ENCODE data around the gene RBBP8.

RBBP8 gene

GRCh38 chr18:23036660-23037201, 103.6 kb downstream of the RBBP8 start:
- no peak for TF ChIP-seq EGR1 (IDR thresholded peaks at IDR 0.05)
- no peak for TF ChIP-seq USF1 (IDR thresholded peaks at IDR 0.05)
- TF ChIP-seq TCF12 (IDR thresholded peaks at IDR 0.05; ENCODE audit: low read depth): no peak
- no peak for TF ChIP-seq CREB1 (IDR thresholded peaks at IDR 0.05; ENCODE audit: low read depth)
- no peak for TF ChIP-seq CEBPB (IDR thresholded peaks at IDR 0.05)
- no peak for TF ChIP-seq RAD21 (IDR thresholded peaks at IDR 0.05; ENCODE audit: low read depth)
- no peak for TF ChIP-seq EP300 (IDR thresholded peaks at IDR 0.05; ENCODE audit: borderline replicate concordance)
- TF ChIP-seq ZBTB7A (IDR thresholded peaks at IDR 0.05; ENCODE audit: low read depth): no peak
- TF ChIP-seq FOXM1 (IDR thresholded peaks at IDR 0.05; ENCODE audit: borderline replicate concordance, low read depth): no peak
- TF ChIP-seq NFIC (IDR thresholded peaks at IDR 0.05): no peak
- TF ChIP-seq YY1 (IDR thresholded peaks at IDR 0.05; ENCODE audit: low read depth): no peak
- no peak for TF ChIP-seq REST (IDR thresholded peaks at IDR 0.05; ENCODE audit: low read depth)
- no peak for TF ChIP-seq TEAD4 (IDR thresholded peaks at IDR 0.05)
- TF ChIP-seq, protein P1, sequence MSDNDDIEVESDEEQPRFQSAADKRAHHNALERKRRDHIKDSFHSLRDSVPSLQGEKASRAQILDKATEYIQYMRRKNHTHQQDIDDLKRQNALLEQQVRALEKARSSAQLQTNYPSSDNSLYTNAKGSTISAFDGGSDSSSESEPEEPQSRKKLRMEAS (IDR thresholded peaks at IDR 0.05): no peak

GRCh38 chr18:23037646-23038045, 104.5 kb downstream of the RBBP8 start:
- TF ChIP-seq EP300 (IDR thresholded peaks at IDR 0.05; ENCODE audit: borderline replicate concordance) (no peak), YY1 (IDR thresholded peaks at IDR 0.05; ENCODE audit: low read depth) (no peak), TEAD4 (IDR thresholded peaks at IDR 0.05) (no peak), RAD21 (IDR thresholded peaks at IDR 0.05; ENCODE audit: low read depth) (no peak), FOXM1 (IDR thresholded peaks at IDR 0.05; ENCODE audit: borderline replicate concordance, low read depth) (no peak), NFIC (IDR thresholded peaks at IDR 0.05) (no peak), TAF1 (IDR thresholded peaks at IDR 0.05; ENCODE audit: low read depth) (no peak), EGR1 (IDR thresholded peaks at IDR 0.05) (no peak), USF1 (IDR thresholded peaks at IDR 0.05) (no peak), CEBPB (IDR thresholded peaks at IDR 0.05) (no peak), TCF12 (IDR thresholded peaks at IDR 0.05; ENCODE audit: low read depth) (no peak), REST (IDR thresholded peaks at IDR 0.05; ENCODE audit: low read depth) (no peak), ZBTB7A (IDR thresholded peaks at IDR 0.05; ENCODE audit: low read depth) (no peak), CREB1 (IDR thresholded peaks at IDR 0.05; ENCODE audit: low read depth) (no peak)
- TF ChIP-seq, protein P1 (IDR thresholded peaks at IDR 0.05): no peak

DNA sequence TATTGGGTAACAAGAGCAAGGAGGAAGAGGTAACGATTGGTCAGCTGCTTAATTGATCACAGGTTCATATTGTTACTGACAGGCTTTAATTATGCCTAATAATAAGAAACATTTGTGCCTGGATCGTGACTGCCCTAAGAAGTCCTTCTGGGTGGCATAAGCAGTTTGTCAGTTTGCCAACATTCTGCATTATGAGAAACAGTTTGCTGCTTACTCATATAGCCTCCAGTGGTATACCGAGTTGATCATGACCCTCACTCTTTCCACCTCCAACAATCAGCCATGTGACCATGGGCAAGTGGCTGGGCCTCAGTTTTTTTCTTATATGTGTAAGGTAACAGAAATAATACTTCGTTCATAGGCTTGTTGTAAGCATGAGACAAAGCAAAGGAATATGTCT, 105.6 kb downstream of the RBBP8 start:
- TF ChIP-seq NFIC (IDR thresholded peaks at IDR 0.05): no peak
- TF ChIP-seq EP300 (IDR thresholded peaks at IDR 0.05; ENCODE audit: borderline replicate concordance): no peak
- TF ChIP-seq TAF1 (IDR thresholded peaks at IDR 0.05; ENCODE audit: low read depth): no peak
- no peak for TF ChIP-seq ZBTB7A (IDR thresholded peaks at IDR 0.05; ENCODE audit: low read depth)
- TF ChIP-seq CREB1 (IDR thresholded peaks at IDR 0.05; ENCODE audit: low read depth): no peak
- TF ChIP-seq CEBPB (IDR thresholded peaks at IDR 0.05): no peak
- TF ChIP-seq TCF12 (IDR thresholded peaks at IDR 0.05; ENCODE audit: low read depth): no peak
- TF ChIP-seq TEAD4 (IDR thresholded peaks at IDR 0.05): no peak
- no peak for TF ChIP-seq USF1 (IDR thresholded peaks at IDR 0.05)
- TF ChIP-seq, protein P1 (IDR thresholded peaks at IDR 0.05): no peak
- TF ChIP-seq RAD21 (IDR thresholded peaks at IDR 0.05; ENCODE audit: low read depth): no peak
- no peak for TF ChIP-seq REST (IDR thresholded peaks at IDR 0.05; ENCODE audit: low read depth)
